Neural progenitor cell (in vitro differentiated cells): ENCODE measurements around the gene TSPAN15. TPM values are rescaled to one million over a fixed set of nuclear protein-coding genes. Genes with fewer than 3 reads are reported as not detected.

Experiments
- DNase-seq: peaks from one replicate; pipeline ENCODE4 v3.0.0-alpha.2; 2016; ENCODE audit warnings: low spot score
- H2AFZ ChIP-seq: fragments of 200-600 bp; sonication (generic); replicated peaks from 2 replicates; pipeline ENCODE4 v1.6.1; 2016; ENCODE audit warnings: antibody characterized with exemption
- H3F3A ChIP-seq: fragments of 200-600 bp; sonication (generic); 2 replicates; pipeline ENCODE4 v1.6.1; 2016; ENCODE audit warnings: antibody characterized with exemption, low read depth
- H3K27ac ChIP-seq: fragments of 200-600 bp; sonication (generic); 2 replicates; pipeline ENCODE4 v1.5.1; 2016; ENCODE audit warnings: mild to moderate bottlenecking
- H3K27me3 ChIP-seq: fragments of 200-600 bp; sonication (generic); 2 replicates; pipeline ENCODE4 v1.6.1; 2016; ENCODE audit warnings: mild to moderate bottlenecking, moderate library complexity
- H3K36me3 ChIP-seq: fragments of 200-600 bp; sonication (generic); 2 replicates; pipeline ENCODE4 v1.5.1; 2016
- H3K4me1 ChIP-seq: fragments of 200-600 bp; sonication (generic); 2 replicates; pipeline ENCODE4 v1.6.1; 2016; ENCODE audit warnings: mixed run types
- H3K4me2 ChIP-seq: fragments of 200-600 bp; sonication (generic); 2 replicates; pipeline ENCODE4 v1.6.1; 2016
- H3K4me3 ChIP-seq: fragments of 200-600 bp; sonication (generic); 2 replicates; pipeline ENCODE4 v1.5.1; 2016
- H3K79me2 ChIP-seq: fragments of 200-600 bp; sonication (generic); 2 replicates; pipeline ENCODE4 v1.6.1; 2016; ENCODE audit warnings: low read depth
- H3K9ac ChIP-seq: fragments of 200-600 bp; sonication (generic); 2 replicates; pipeline ENCODE4 v1.6.1; 2016
- H3K9me3 ChIP-seq: fragments of 200-600 bp; sonication (generic); 2 replicates; pipeline ENCODE4 v1.5.1; 2016; ENCODE audit warnings: low read depth
- H4K20me1 ChIP-seq: fragments of 200-600 bp; sonication (generic); 2 replicates; pipeline ENCODE4 v1.6.1; 2016; ENCODE audit warnings: low read depth
- H3K27ac Mint-ChIP-seq: 3 replicates; pipeline ENCODE4 v1.8.0; 2021; ENCODE audit warnings: mixed read lengths
- H3K27me3 Mint-ChIP-seq: 2 replicates; pipeline ENCODE4 v1.8.0; 2022; ENCODE audit warnings: low read depth, mild to moderate bottlenecking, inconsistent platforms, moderate library complexity, mixed read lengths; ENCODE audit not compliant: insufficient read depth
- H3K36me3 Mint-ChIP-seq: 3 replicates; pipeline ENCODE4 v1.8.0; 2021; ENCODE audit warnings: mixed read lengths
- H3K4me1 Mint-ChIP-seq: 3 replicates; pipeline ENCODE4 v1.8.0; 2021; ENCODE audit warnings: mixed read lengths
- H3K4me3 Mint-ChIP-seq: 3 replicates; pipeline ENCODE4 v1.8.0; 2021; ENCODE audit warnings: mild to moderate bottlenecking, moderate library complexity, mixed read lengths
- H3K9me3 Mint-ChIP-seq: 3 replicates; pipeline ENCODE4 v1.8.0; 2020; ENCODE audit warnings: mixed read lengths
- EZH2 ChIP-seq: fragments of 200-600 bp; sonication (generic); IDR thresholded peaks from 2 replicates; pipeline ENCODE4 v1.6.1; 2017; ENCODE audit warnings: antibody characterized with exemption, mild to moderate bottlenecking, moderate library complexity
- EZH2phosphoT487 ChIP-seq: fragments of 200-600 bp; sonication (generic); IDR thresholded peaks from 2 replicates; pipeline ENCODE4 v1.6.1; 2017; ENCODE audit warnings: antibody characterized with exemption
- total RNA-seq: library from RNA; depleted of rRNA; stranded (reverse); fragments of >200 nt; gene quantifications from 2 replicates; pipeline ENCODE4 v1.2.3, GENCODE V29; 2015; ENCODE audit warnings: low replicate concordance
- TF ChIP-seq, protein P1 (sequence below): fragments of 200-600 bp; sonication (generic); IDR thresholded peaks from 2 replicates; pipeline ENCODE4 v1.5.1; 2017; ENCODE audit warnings: antibody characterized with exemption, mild to moderate bottlenecking

Gene TSPAN15
- total RNA-seq, 1 donor from 2014 or later: 6.8 TPM

DNA sequence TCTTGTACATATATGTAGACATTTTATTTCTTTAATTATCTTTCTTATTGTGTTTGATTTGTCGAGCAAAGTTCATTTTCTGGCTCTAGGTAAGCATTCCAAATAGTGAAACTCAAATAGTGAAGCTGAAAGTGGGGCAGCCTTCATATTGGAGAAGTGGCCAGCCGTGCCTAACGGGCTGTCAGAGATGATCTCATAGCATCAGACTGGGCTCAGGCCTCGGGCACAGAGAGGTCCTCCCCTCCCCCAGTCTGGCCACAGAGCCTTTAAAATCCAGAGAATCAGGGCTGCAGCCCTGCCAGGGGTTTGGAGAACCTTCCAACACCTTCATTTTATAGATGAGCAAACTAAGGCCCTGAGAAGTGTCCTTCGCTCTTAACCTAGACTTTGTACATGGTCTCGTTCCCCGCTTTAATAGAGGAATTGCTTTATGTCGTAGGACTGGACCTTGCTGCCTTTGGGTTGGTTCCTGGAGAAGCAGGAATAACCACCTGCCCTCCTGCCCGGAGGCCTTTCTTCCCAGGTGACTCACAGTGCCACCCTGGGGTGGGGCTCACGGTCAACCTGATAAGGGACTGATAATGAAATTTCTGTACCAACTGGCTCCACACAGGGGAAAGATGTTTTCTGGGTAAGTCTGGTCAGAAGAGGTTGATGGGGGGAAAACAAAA is 7.3 kb downstream of the TSPAN15 start:
- no peak overlapping the region for H3K4me3 Mint-ChIP-seq
- H3K27me3 Mint-ChIP-seq: peaks cover 6% of the 10 kb centered on the region
- no peak overlapping the region for H3K9ac ChIP-seq
- no peak overlapping the region for H3K4me3 ChIP-seq
- no peak overlapping the region for H2AFZ ChIP-seq
- no peaks in the 10 kb centered on the region for H3K36me3 Mint-ChIP-seq
- H3K4me1 Mint-ChIP-seq: peaks cover 10% of the 10 kb centered on the region
- no peak overlapping the region for H3K27ac ChIP-seq
- peak overlapping the region; percentile 72 for H3K27ac Mint-ChIP-seq
- H4K20me1 ChIP-seq: no peaks in the 10 kb centered on the region
- no peaks in the 10 kb centered on the region for H3F3A ChIP-seq
- no peaks in the 10 kb centered on the region for H3K4me1 ChIP-seq
- no peaks in the 10 kb centered on the region for H3K79me2 ChIP-seq
- no peaks in the 10 kb centered on the region for H3K9me3 ChIP-seq
- H3K27me3 ChIP-seq: peaks cover 3% of the 10 kb centered on the region
- no peak overlapping the region for H3K4me2 ChIP-seq
- no peaks in the 10 kb centered on the region for H3K36me3 ChIP-seq
- no peak for DNase-seq
- TF ChIP-seq EZH2 (no peak), EZH2phosphoT487 (no peak)
- TF ChIP-seq, protein P1, sequence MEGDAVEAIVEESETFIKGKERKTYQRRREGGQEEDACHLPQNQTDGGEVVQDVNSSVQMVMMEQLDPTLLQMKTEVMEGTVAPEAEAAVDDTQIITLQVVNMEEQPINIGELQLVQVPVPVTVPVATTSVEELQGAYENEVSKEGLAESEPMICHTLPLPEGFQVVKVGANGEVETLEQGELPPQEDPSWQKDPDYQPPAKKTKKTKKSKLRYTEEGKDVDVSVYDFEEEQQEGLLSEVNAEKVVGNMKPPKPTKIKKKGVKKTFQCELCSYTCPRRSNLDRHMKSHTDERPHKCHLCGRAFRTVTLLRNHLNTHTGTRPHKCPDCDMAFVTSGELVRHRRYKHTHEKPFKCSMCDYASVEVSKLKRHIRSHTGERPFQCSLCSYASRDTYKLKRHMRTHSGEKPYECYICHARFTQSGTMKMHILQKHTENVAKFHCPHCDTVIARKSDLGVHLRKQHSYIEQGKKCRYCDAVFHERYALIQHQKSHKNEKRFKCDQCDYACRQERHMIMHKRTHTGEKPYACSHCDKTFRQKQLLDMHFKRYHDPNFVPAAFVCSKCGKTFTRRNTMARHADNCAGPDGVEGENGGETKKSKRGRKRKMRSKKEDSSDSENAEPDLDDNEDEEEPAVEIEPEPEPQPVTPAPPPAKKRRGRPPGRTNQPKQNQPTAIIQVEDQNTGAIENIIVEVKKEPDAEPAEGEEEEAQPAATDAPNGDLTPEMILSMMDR: no peak
- no peaks in the 10 kb centered on the region for H3K9me3 Mint-ChIP-seq

DNA sequence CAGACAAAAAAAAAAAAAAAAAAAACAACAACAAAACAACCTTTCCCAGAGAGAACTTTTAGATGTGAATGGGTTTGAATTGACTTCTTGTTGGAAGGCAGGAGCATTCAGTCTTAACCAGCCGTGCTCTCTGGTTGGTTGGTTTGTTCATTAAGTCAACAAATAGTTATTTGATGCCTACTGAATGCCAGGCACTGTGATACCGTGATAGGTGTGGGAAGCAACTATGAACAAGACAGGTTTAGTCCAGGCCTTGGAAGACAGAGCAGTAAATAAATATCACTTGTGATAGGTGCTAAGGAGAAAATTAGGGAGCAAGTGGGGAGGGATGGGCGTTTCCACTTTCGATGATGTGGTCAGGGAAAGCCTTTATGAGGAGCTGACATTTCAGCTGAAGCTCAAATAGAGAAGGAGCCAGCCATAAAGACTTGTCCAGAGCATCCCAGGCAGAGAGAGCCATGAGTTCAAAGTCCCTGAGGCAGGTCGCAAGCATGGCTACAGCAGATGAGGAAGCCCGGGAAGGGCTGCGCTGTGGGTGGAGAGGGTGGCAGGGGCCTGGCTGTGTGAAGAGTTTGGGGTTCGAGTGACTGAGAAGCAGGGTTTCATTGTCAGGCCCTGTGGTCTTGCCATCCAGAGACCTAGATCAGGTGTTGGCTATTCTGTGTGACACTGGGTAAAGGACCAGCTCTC is 8.0 kb downstream of the TSPAN15 start:
- Histone ChIP-seq H3F3A (no peaks in the 10 kb centered on the region), H3K4me3 (no peak overlapping the region), H3K27me3 (no peaks in the 10 kb centered on the region), H3K4me1 (no peaks in the 10 kb centered on the region), H3K9me3 (no peaks in the 10 kb centered on the region), H3K27ac (no peak overlapping the region), H3K4me2 (no peak overlapping the region), H3K36me3 (no peaks in the 10 kb centered on the region), H4K20me1 (no peaks in the 10 kb centered on the region), H2AFZ (no peak overlapping the region), H3K9ac (no peak overlapping the region), H3K79me2 (no peaks in the 10 kb centered on the region)
- Mint-ChIP-seq H3K9me3 (no peaks in the 10 kb centered on the region), H3K27me3 (peaks cover 6% of the 10 kb centered on the region), H3K4me1 (peaks cover 16% of the 10 kb centered on the region), H3K27ac (no peak overlapping the region), H3K4me3 (no peak overlapping the region), H3K36me3 (no peaks in the 10 kb centered on the region)
- DNase-seq: no peak
- TF ChIP-seq EZH2 (no peak), EZH2phosphoT487 (no peak)
- TF ChIP-seq, protein P1: no peak

DNA sequence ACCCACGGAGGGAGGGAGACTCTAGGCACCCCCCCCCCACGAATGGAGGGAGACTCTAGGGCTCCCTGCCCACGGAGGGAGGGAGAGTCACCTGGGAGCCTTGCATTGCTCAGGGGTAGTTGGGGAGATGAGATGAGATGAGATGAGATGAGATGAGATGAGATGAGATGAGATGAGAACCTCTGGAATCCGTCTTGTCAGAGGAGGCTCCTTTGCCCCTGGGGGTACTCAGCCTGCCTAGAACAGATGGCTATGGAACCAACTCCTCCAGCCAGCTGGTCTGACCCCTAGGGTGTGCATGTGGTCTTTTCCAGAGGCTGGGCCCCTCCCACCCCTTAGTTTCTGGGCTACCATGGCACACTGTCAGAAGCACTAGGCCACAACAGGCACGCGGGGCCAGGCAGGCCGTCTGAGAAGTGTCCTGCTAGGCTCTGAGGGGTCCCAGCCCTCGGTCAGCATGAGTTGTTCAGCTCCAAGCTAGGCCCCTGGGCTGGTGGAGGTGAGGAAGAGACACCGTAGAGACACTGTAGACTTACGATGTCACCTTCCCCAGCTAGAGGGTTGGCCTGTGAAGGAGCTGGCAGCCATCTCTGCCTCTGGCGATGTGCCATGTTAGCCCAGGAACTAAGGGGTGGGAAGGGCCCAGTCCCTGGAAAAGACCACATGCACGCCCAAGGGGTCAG is 8.8 kb downstream of the TSPAN15 start:
- no peak for DNase-seq
- no peak for TF ChIP-seq EZH2
- no peak for TF ChIP-seq EZH2phosphoT487
- TF ChIP-seq, protein P1: no peak
- Histone ChIP-seq H3F3A (no peaks in the 10 kb centered on the region), H3K27me3 (no peaks in the 10 kb centered on the region), H3K9me3 (no peaks in the 10 kb centered on the region), H3K79me2 (no peaks in the 10 kb centered on the region), H2AFZ (no peak overlapping the region), H3K9ac (no peak overlapping the region), H3K27ac (no peak overlapping the region), H3K4me1 (no peaks in the 10 kb centered on the region), H3K36me3 (no peaks in the 10 kb centered on the region), H3K4me3 (no peak overlapping the region), H4K20me1 (no peaks in the 10 kb centered on the region), H3K4me2 (no peak overlapping the region)
- Mint-ChIP-seq H3K9me3 (no peaks in the 10 kb centered on the region), H3K4me3 (no peak overlapping the region), H3K4me1 (peaks cover 17% of the 10 kb centered on the region), H3K27me3 (peaks cover 6% of the 10 kb centered on the region), H3K36me3 (no peaks in the 10 kb centered on the region), H3K27ac (no peak overlapping the region)
